SK-N-SH treated with all-trans-retinoic acid at 6 μM for 48 hours (cell line): ENCODE measurements around the gene CUL7.

Experiments
- ATAC-seq: fragments of 200-7000 bp; cut with Tn5 transposase; 3 replicates; pipeline ENCODE4 v1.9.1; 2020; ENCODE audit warnings: mild to moderate bottlenecking, moderate library complexity
- ARNTL ChIP-seq: fragments of 450-650 bp; formaldehyde crosslinking; IDR thresholded peaks from 2 replicates; pipeline ENCODE4 v1.5.0; 2020; ENCODE audit warnings: low read depth, mild to moderate bottlenecking, moderate library complexity, borderline replicate concordance
- BACH2 ChIP-seq: fragments of 250-450 bp; sonication (Bioruptor Pico); IDR thresholded peaks from 2 replicates; pipeline ENCODE4 v1.9.0; 2021; ENCODE audit warnings: mild to moderate bottlenecking, borderline replicate concordance
- CREB5 ChIP-seq: fragments of 250-450 bp; sonication (Bioruptor Pico); IDR thresholded peaks from 2 replicates; pipeline ENCODE4 v1.5.1; 2020; ENCODE audit warnings: low read depth, mild to moderate bottlenecking, moderate library complexity
- CSDC2 ChIP-seq: fragments of 250-450 bp; sonication (Bioruptor Pico); IDR thresholded peaks from 2 replicates; pipeline ENCODE4 v1.5.0; 2020; ENCODE audit warnings: mild to moderate bottlenecking, moderate library complexity
- CSRNP3 ChIP-seq: fragments of 250-450 bp; sonication (Bioruptor Pico); IDR thresholded peaks from 2 replicates; pipeline ENCODE4 v1.5.1; 2021; ENCODE audit warnings: mild to moderate bottlenecking, moderate library complexity
- ESRRG ChIP-seq: fragments of 250-450 bp; sonication (Bioruptor Pico); IDR thresholded peaks from 2 replicates; pipeline ENCODE4 v1.6.1; 2021; ENCODE audit warnings: mild to moderate bottlenecking
- GLIS3 ChIP-seq: fragments of 250-450 bp; sonication (Bioruptor Pico); IDR thresholded peaks from 2 replicates; pipeline ENCODE4 v1.5.0; 2020; ENCODE audit warnings: mild to moderate bottlenecking, moderate library complexity
- ISL1 ChIP-seq: fragments of 250-450 bp; sonication (Bioruptor Pico); IDR thresholded peaks from 2 replicates; pipeline ENCODE4 v2.1.2; 2022; ENCODE audit warnings: mild to moderate bottlenecking, moderate library complexity
- OSR1 ChIP-seq: fragments of 250-450 bp; sonication (Bioruptor Pico); IDR thresholded peaks from 2 replicates; pipeline ENCODE4 v1.8.0; 2022; ENCODE audit warnings: moderate library complexity, mild to moderate bottlenecking, inconsistent platforms
- PATZ1 ChIP-seq: fragments of 250-450 bp; sonication (Bioruptor Pico); IDR thresholded peaks from 2 replicates; pipeline ENCODE4 v1.8.0; 2020; ENCODE audit warnings: mild to moderate bottlenecking, moderate library complexity, borderline replicate concordance
- POU6F1 ChIP-seq: fragments of 250-450 bp; sonication (Bioruptor Pico); IDR thresholded peaks from 2 replicates; pipeline ENCODE4 v1.8.0; 2021; ENCODE audit warnings: low read depth, mild to moderate bottlenecking, moderate library complexity, borderline replicate concordance
- PPARA ChIP-seq: fragments of 250-450 bp; sonication (Bioruptor Pico); IDR thresholded peaks from 2 replicates; pipeline ENCODE4 v1.5.0; 2020; ENCODE audit warnings: mild to moderate bottlenecking, borderline replicate concordance
- RARB ChIP-seq: fragments of 250-450 bp; sonication (Bioruptor Pico); IDR thresholded peaks from 2 replicates; pipeline ENCODE4 v1.8.0; 2021; ENCODE audit warnings: mild to moderate bottlenecking, moderate library complexity
- SNAI2 ChIP-seq: fragments of 250-450 bp; sonication (Bioruptor Pico); IDR thresholded peaks from 2 replicates; pipeline ENCODE4 v1.5.0; 2020; ENCODE audit warnings: mild to moderate bottlenecking, moderate library complexity
- TCF4 ChIP-seq: fragments of 250-450 bp; sonication (Bioruptor Pico); IDR thresholded peaks from 2 replicates; pipeline ENCODE4 v1.8.0; 2021; ENCODE audit warnings: mild to moderate bottlenecking, moderate library complexity, borderline replicate concordance
- TOX ChIP-seq: fragments of 250-450 bp; sonication (Bioruptor Pico); IDR thresholded peaks from 2 replicates; pipeline ENCODE4 v1.8.0; 2021; ENCODE audit warnings: mild to moderate bottlenecking, moderate library complexity, borderline replicate concordance
- TSHZ2 ChIP-seq: fragments of 250-450 bp; sonication (Bioruptor Pico); IDR thresholded peaks from 2 replicates; pipeline ENCODE4 v1.5.0; 2020; ENCODE audit warnings: mild to moderate bottlenecking, moderate library complexity
- ZC3H10 ChIP-seq: fragments of 250-450 bp; sonication (Bioruptor Pico); IDR thresholded peaks from 2 replicates; pipeline ENCODE4 v1.5.1; 2021; ENCODE audit warnings: mild to moderate bottlenecking, moderate library complexity
- ZFP3 ChIP-seq: fragments of 250-450 bp; sonication (Bioruptor Pico); IDR thresholded peaks from 2 replicates; pipeline ENCODE4 v1.5.0; 2020; ENCODE audit warnings: mild to moderate bottlenecking, moderate library complexity

The CUL7 gene

GRCh38 chr6:43032326-43032725 lies 21.3 kb downstream of the CUL7 start:
- no peak for ATAC-seq
- TF ChIP-seq TSHZ2 (CRISPR knock-in tag) (no peak), POU6F1 (no peak), RARB (CRISPR knock-in tag) (no peak), CSDC2 (CRISPR knock-in tag) (no peak), TCF4 (CRISPR knock-in tag) (no peak)

DNA sequence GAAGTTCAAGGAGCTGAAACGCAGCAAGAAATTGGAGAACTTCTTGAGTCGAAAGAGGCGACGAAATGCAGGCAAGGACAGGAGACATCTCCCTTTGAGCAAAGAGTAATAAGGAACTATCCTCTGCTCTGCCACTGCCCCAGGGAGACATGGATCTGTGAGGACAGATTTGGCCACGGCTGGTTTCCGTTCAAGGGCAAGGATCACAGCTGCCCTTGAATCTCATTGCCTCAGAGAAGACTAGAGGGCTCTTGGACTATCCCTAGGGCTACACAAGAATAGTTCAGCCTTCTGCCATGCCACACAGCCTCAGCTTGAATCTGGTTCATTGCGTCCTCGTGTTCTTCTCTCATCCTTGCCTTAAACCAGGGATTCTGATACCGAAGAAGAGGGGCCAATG lies 24.5 kb downstream of the CUL7 start:
- no peak for ATAC-seq
- TF ChIP-seq CSRNP3 (CRISPR knock-in tag) = no peak

DNA sequence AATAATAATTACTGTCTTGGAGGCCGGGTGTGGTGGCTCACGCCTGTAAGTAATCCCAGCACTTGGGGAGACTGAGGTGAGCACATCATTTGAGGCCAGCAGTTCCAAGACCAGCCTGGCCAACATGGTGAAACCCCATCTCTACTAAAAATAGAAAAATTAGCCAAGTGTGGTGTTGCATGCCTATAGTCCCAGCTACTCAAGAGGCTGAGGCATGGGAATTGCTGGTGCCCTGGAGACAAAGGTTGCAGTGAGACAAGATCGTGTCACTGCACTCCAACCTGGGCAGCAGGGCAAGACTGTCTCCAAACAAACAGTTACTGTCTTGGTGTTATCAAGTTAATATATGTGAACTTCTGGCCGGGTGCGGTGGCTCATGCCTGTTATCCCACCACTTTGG lies 27.3 kb downstream of the CUL7 start:
- no peak for TF ChIP-seq ARNTL
- TF ChIP-seq TOX (CRISPR knock-in tag) = no peak
- TF ChIP-seq PATZ1 (CRISPR knock-in tag) = no peak
- no peak for TF ChIP-seq OSR1 (CRISPR knock-in tag)
- TF ChIP-seq PPARA (CRISPR knock-in tag) = no peak
- TF ChIP-seq CSRNP3 (CRISPR knock-in tag) = no peak
- no peak for TF ChIP-seq CREB5 (CRISPR knock-in tag)
- TF ChIP-seq SNAI2 (CRISPR knock-in tag) = no peak
- no peak for TF ChIP-seq GLIS3 (CRISPR knock-in tag)
- ATAC-seq = no peak

GRCh38 chr6:43024436-43024835 lies 29.2 kb downstream of the CUL7 start:
- TF ChIP-seq TSHZ2 (CRISPR knock-in tag) (no peak), OSR1 (CRISPR knock-in tag) (no peak), CSDC2 (CRISPR knock-in tag) (no peak), ARNTL (no peak), RARB (CRISPR knock-in tag) (no peak), SNAI2 (CRISPR knock-in tag) (no peak), TCF4 (CRISPR knock-in tag) (no peak), ESRRG (CRISPR knock-in tag) (no peak), BACH2 (CRISPR knock-in tag) (no peak), TOX (CRISPR knock-in tag) (no peak), ZC3H10 (CRISPR knock-in tag) (no peak), ZFP3 (CRISPR knock-in tag) (no peak), ISL1 (CRISPR knock-in tag) (no peak)
- no peak for ATAC-seq
